C4-2B (cell line): Measurements from ENCODE around the gene PRKCB.
"Not testable (repeated sequence)": the region's sequence is repeated elsewhere in the genome, so short reads cannot be mapped to it uniquely, and the experiment has no call there.

Experiments used
- ZFX ChIP-seq: fragments of 450-650 bp; IDR thresholded peaks from 2 replicates; pipeline ENCODE4 v1.6.1; 2017
- TF ChIP-seq, protein P1 (sequence below): fragments of 450-650 bp; conservative IDR thresholded peaks from 2 replicates; pipeline ENCODE4 v1.5.1; 2017; ENCODE audit warnings: mild to moderate bottlenecking

DNA sequence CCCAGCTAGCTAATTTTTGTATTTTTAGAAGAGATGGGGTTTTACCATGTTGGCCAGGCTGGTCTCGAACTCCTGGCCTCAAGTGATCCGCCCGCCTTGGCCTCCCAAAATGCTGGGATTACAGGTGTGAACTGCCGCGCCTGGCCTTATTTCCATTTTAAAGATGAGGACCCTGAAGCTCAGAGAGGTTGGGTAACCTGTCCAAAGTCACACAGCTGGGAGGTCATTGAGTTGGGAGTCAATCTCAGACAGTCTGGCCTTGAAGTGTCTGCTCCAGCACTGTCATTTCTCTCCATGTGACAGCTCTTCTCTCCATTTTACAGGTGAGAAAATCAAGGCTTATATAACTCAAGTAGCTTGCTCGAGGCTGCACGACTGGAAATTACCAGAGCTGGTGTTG, 179.2 kb downstream of the PRKCB start:
- TF ChIP-seq, protein P1, sequence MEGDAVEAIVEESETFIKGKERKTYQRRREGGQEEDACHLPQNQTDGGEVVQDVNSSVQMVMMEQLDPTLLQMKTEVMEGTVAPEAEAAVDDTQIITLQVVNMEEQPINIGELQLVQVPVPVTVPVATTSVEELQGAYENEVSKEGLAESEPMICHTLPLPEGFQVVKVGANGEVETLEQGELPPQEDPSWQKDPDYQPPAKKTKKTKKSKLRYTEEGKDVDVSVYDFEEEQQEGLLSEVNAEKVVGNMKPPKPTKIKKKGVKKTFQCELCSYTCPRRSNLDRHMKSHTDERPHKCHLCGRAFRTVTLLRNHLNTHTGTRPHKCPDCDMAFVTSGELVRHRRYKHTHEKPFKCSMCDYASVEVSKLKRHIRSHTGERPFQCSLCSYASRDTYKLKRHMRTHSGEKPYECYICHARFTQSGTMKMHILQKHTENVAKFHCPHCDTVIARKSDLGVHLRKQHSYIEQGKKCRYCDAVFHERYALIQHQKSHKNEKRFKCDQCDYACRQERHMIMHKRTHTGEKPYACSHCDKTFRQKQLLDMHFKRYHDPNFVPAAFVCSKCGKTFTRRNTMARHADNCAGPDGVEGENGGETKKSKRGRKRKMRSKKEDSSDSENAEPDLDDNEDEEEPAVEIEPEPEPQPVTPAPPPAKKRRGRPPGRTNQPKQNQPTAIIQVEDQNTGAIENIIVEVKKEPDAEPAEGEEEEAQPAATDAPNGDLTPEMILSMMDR: not testable (repeated sequence)
- not testable (repeated sequence) for TF ChIP-seq ZFX
